GM19023 (cell line): ENCODE results near the gene MACROD1.

Experiments
- ATAC-seq: cut with Tn5 transposase; IDR thresholded peaks from one replicate; pipeline ENCODE4 v1.9.1; 2021; ENCODE audit warnings: mild to moderate bottlenecking, moderate library complexity; ENCODE audit not compliant: unreplicated experiment

MACROD1 gene

GRCh38 chr11:64039012-64039665, 126.8 kb downstream of the MACROD1 start:
- ATAC-seq = no peak

- no peak for ATAC-seq
Measured at GRCh38 chr11:64038500-64038899, 127.4 kb downstream of the MACROD1 start.

- no peak for ATAC-seq
Measured at GRCh38 chr11:64037027-64037634, 128.8 kb downstream of the MACROD1 start.

GRCh38 chr11:64036087-64037026, 129.6 kb downstream of the MACROD1 start:
- ATAC-seq = no peak

GRCh38 chr11:64035576-64035975, 130.3 kb downstream of the MACROD1 start, which contains the start of gene FLRT1:
TSS of gene FLRT1 (plus strand) at chr11:64035931. CDS start at chr11:64116268, 80,337 bp downstream.
- no peak for ATAC-seq

DNA sequence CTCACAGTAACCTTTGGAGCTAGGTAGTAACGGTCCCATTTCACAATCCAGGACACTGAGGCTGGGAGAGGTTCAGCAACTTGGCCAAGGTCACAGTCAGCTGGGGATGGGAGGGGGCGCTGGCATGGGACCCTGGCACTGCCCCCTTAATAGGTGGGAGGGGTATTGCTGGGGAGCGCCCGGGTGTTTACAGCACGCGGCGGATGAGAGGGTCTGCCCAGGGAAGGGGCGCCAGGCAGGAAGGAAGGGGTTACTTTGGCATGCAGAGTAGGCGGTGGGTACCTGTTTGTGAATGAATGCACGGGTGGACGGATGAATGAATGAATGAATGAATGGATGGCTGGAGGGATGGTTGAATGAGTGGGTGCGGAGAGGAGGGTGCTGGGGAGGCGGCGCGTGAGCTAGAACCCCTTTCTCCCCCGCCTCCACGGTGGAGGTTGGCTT, 130.8 kb downstream of the MACROD1 start:
- ATAC-seq = no peak

- no peak for ATAC-seq
Measured at GRCh38 chr11:64034411-64034811, 131.5 kb downstream of the MACROD1 start.

- no peak for ATAC-seq
Measured at GRCh38 chr11:64032050-64032449, 133.9 kb downstream of the MACROD1 start.

GRCh38 chr11:64031001-64031400, 134.9 kb downstream of the MACROD1 start:
- ATAC-seq = no peak

- no peak for ATAC-seq
Measured at GRCh38 chr11:64029773-64030172, 136.1 kb downstream of the MACROD1 start.

DNA sequence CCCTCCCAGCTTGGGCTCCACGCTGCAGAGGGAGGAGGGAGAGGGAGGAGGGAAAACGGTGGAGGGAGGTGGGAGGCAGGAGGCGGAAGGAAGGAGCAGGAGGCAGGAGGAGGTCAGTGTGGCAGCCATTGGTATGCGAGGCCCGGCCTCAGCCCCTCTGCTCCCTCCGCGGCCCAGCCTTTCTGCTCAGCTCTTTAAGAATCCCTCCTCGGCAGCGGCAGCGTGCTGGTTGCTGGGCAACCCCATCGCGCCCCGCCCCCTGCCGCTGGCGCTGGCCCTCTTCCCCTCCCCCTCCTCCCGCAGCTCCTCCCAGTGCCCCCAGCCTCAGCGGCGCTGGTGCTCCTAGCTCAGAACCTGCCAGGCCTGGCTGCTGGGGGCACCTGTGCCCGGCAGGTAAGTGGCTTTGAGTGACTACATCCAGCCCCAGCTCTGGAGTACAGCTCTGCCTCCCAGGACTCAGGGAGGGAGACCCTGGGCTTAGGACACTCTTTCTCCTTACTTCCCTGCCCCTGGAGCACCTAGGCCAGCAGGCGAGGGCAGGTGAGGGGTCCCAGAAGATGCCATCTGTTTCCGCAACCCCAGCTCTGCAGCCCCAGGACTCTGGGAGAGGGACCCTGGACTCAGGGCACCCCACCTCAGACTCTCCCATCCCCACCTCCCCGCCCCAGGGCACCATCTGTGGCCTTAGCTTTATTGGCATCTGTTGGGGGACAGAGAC, 137.4 kb downstream of the MACROD1 start:
- ATAC-seq = no peak

GRCh38 chr11:64027651-64028397, 138.1 kb downstream of the MACROD1 start:
- no peak for ATAC-seq

- no peak for ATAC-seq
Measured at GRCh38 chr11:64026575-64027205, 139.2 kb downstream of the MACROD1 start.

GRCh38 chr11:64025205-64025604, 140.7 kb downstream of the MACROD1 start:
- ATAC-seq = no peak

- no peak for ATAC-seq
Measured at GRCh38 chr11:64023712-64024710, 141.9 kb downstream of the MACROD1 start.

DNA sequence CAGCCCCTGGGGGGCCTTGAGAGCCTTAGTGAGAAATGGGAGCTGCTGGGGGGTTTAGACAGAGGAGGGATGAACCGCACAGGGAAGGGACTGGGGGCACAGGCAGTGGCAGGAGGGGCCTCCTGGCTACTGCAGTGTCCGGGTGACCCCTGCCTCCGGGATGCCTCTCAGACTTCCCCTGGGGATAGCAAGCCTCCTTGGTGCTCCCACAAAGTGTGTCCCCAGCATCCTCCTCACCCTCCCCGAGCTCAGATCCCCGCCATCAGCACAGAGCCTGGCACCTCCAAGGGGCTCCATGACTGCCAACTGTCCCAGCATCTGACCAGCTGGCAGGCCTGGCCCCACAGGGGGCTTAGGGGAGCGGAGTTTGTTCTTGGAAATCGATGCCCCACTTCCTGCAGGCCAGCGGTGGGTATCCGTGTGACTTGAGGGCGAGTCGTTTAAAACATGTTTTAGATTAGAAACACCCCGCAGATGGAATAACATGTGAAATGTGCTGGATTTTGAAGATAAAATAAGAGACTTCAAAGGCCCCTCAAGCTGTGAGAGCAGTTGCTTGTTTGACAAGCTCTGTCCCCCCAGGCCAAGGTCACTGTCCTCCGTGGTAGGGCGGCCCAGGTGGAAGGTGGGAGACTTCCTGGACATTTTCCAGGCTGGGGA, 143.7 kb downstream of the MACROD1 start:
- ATAC-seq = no peak

DNA sequence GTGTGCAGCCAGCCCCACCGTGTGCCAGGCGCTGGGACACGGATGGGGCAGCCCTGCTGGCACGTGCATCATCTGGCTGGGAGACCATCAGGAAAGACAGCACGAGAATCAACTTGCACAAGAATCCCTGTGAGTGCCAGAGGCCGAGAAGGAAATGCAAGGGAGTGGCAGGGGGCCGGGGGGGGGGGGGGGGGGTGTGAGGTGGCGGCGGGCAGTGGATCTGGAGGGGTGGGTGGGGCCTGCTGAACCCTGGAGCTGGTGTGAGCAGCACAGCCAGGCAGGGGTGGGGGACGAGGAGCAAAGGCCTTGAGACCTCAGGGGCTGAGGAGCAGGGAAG, 144.2 kb downstream of the MACROD1 start:
- no peak for ATAC-seq
